Measurements from ENCODE around the gene TUG1. TPM values are rescaled to one million over a fixed set of nuclear protein-coding genes. Genes with fewer than 3 reads are reported as not detected.
A peak's percentile ranks its signal among the peaks of the same experiment; 100 is the strongest.

Gene TUG1
- total and polyA plus RNA-seq, 11 donors: 19.5 to 48.9 (median 35.8) TPM

GRCh38 chr22:30948930-30949342 lies 20.1 kb upstream of the TUG1 start:
- DNase-seq (no peak), ATAC-seq (no peak)
- H3K27me3 ChIP-seq: no peaks in the 10 kb centered on the region
- H3K27ac ChIP-seq: peak overlapping the region in 1 of 12 donors; percentile 63
- no peak overlapping the region for H3K4me3 ChIP-seq
- TF ChIP-seq CTCF (IDR thresholded peaks at IDR 0.05) (no peak), POLR2A (IDR thresholded peaks at IDR 0.05) (no peak)
- whole genome bisulfite sequencing, 4 donors: 56 to 62% (median 60%) methylated on average over 3 of the region's 3 CpGs
- intact Hi-C loops (cut with DNase I): loop anchor here (1.0 to 10.0 kb wide), 11 partner anchors 20 to 286 kb away; partner anchors contain the start of genes MORC2 (in 1 of the 10), SELENOM (in 1 of the 10) and TUG1 (in 1 of the 10)
- peaks cover 0 to 33% (median 23%) of the 10 kb centered on the region in 12 donors for H3K4me1 ChIP-seq
- H3K9me3 ChIP-seq: no peaks in the 10 kb centered on the region
- H3K36me3 ChIP-seq: peaks cover 0 to 91% (median 76%) of the 10 kb centered on the region in 9 donors

DNA sequence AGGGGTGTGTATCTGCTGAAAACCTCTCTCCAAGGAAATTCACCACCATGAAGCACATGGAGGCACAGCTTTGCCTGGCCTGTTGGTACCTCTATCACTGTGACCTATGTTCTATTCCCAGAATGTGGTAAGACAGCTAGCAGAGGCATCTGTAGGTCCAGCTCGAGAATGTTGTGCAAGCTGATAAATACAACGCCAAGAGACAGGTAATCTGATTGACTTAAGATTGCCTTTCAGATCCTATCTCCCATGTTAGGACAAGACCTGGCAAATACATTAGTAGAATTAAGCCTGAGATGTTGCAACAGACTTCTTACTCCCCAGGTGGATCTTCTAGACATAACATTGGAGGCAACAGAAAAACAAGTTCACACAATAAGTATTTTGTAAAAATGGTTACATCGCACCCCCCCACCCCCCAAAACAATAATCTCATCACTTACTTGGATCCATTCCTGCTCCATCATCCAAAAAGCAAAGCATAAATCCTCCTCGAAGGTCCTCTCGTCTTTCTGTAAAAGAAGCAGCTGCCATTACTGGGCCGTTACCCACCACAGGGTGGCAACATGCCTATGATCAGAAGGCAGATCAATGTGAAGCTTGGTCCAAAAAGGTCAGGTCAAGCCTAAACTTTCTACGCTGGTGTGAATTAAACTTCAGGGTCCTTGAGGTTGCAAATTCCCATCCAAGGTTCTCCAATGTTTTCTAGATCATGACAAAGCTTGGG lies 19.0 kb upstream of the TUG1 start:
- H3K4me3 ChIP-seq: no peak overlapping the region
- DNase-seq: no peak
- ATAC-seq: no peak
- peaks cover 0 to 33% (median 23%) of the 10 kb centered on the region in 12 donors for H3K4me1 ChIP-seq
- TF ChIP-seq CTCF (IDR thresholded peaks at IDR 0.05) (no peak), POLR2A (IDR thresholded peaks at IDR 0.05) (no peak)
- WGBS, 4 donors: 83 to 89% (median 88%) methylated on average over 7 of the region's 7 CpGs
- no peaks in the 10 kb centered on the region for H3K9me3 ChIP-seq
- no peak overlapping the region for H3K27ac ChIP-seq
- H3K36me3 ChIP-seq: peaks cover 0 to 91% (median 75%) of the 10 kb centered on the region in 9 donors
- intact Hi-C loops (cut with DNase I): loop anchor here in 9 of 10 donors (2.0 to 10.0 kb wide), 9 partner anchors 19 to 285 kb away; partner anchors contain the start of genes MORC2 (in 1 of the 9), SELENOM (in 1 of the 9) and TUG1 (in 1 of the 9)
- no peaks in the 10 kb centered on the region for H3K27me3 ChIP-seq

DNA sequence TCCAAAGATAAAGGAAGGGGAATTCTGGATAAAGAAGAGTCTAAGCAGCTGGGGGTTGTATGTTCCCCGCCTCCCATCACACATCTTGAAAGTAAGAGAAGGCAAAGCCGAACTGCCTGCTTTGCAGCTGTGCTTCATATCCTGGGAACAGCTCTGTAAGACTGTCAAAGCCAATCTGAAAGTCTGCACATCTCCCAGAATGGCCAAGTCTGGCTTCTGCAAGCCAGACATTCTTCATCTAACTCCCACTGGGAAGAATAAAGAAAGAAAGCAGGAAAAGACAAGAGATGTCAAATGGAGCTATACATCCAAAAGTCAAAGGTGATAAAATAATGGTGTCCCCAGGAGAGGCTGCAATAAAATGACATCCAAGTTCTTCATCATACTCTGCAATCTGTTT lies 15.9 kb upstream of the TUG1 start:
- 69 to 87% (median 85%) methylated on average over 2 of the region's 2 CpGs for WGBS, 4 donors
- Histone ChIP-seq H3K27me3 (no peaks in the 10 kb centered on the region), H3K9me3 (no peaks in the 10 kb centered on the region), H3K4me1 (peaks cover 0 to 11% (median 5%) of the 10 kb centered on the region in 12 donors), H3K36me3 (peaks cover 0 to 87% (median 64%) of the 10 kb centered on the region in 9 donors), H3K27ac (no peak overlapping the region), H3K4me3 (no peak overlapping the region)
- no peak for DNase-seq
- no peak for TF ChIP-seq POLR2A (IDR thresholded peaks at IDR 0.05)
- TF ChIP-seq CTCF (IDR thresholded peaks at IDR 0.05): no peak
- intact Hi-C loops (cut with DNase I): no loop called here
- ATAC-seq: no peak

- 92 to 100% (median 94%) methylated on average over 4 of the region's 4 CpGs for WGBS, 4 donors
- no peak for DNase-seq
- no peak for TF ChIP-seq POLR2A (IDR thresholded peaks at IDR 0.05)
- no peak for TF ChIP-seq CTCF (IDR thresholded peaks at IDR 0.05)
- no peaks in the 10 kb centered on the region for H3K27me3 ChIP-seq
- intact Hi-C loops (cut with DNase I): no loop called here
- H3K36me3 ChIP-seq: peaks cover 0 to 70% (median 46%) of the 10 kb centered on the region in 9 donors
- no peak overlapping the region for H3K4me3 ChIP-seq
- no peak for ATAC-seq
- peaks cover 0 to 9% (median 1%) of the 10 kb centered on the region in 12 donors for H3K4me1 ChIP-seq
- H3K9me3 ChIP-seq: no peaks in the 10 kb centered on the region
- H3K27ac ChIP-seq: no peak overlapping the region
Measured at GRCh38 chr22:30955153-30955552, 13.9 kb upstream of the TUG1 start.

Data from heart left ventricle (tissue), 16 donors.